Measurements from ENCODE around the gene CDCA8. TPM values are rescaled to one million over a fixed set of nuclear protein-coding genes. Genes with fewer than 3 reads are reported as not detected.
A peak's percentile ranks its signal among the peaks of the same experiment; 100 is the strongest.

CDCA8 gene
- total RNA-seq, 1 experiment from 2014 or later = 51.7 TPM

DNA sequence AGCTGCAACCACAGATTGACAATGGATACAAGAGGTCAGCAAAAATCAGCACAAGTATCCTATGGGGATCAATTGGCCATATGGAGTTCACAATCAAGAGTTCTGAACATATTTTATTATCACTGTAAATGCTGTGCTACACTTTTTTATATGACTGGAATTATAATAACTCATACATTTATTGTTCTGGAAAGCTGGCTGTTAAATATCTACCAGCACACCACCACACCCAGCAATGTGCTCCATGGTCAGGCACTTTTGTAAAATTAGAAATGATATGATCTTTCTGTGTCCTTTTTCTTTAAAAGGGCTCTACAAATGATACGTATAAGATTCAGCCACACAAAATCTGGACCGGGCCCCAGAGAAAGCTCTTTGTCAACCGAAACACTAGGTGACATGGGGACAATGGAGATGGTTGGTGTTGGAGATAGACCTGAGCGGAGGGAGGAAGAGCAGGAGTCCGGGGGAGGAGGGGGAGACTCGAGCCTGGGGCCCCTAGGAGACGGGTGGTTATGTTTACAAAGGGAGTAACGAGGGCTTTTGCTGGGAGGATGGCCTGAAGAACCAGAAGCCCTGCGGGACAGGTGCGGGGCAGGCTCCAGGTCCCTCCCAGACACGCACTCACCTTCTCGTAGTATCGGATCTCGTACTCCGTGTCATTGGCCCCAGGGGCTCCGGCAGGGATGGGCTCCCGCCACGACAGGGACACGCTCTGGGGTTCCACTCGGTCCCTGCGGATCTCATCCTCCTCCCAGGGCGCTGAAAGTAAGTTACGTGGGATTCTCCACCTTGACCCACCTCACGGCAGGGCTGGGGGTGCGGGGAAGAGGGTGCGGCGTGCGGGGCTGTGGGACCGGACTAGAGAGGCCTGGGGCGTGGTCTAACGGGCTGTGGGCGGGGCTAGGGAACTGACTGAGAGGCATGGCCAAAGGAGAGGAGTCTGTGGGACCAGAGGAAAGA is 42.6 kb downstream of the CDCA8 start:
- no peak for TF ChIP-seq ZFX (IDR thresholded peaks at IDR 0.05)
- TF ChIP-seq, protein P1, sequence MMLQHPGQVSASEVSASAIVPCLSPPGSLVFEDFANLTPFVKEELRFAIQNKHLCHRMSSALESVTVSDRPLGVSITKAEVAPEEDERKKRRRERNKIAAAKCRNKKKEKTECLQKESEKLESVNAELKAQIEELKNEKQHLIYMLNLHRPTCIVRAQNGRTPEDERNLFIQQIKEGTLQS (IDR thresholded peaks at IDR 0.05) = no peak
- no peak for TF ChIP-seq EGR1 (IDR thresholded peaks at IDR 0.05; ENCODE audit: low read depth)
- no peak for TF ChIP-seq TCF7L2 (IDR thresholded peaks at IDR 0.05; ENCODE audit: borderline replicate concordance, extremely low read depth, insufficient read depth, insufficient read length)
- no peak for TF ChIP-seq JUND (IDR thresholded peaks at IDR 0.05)
- TF ChIP-seq, protein P2, sequence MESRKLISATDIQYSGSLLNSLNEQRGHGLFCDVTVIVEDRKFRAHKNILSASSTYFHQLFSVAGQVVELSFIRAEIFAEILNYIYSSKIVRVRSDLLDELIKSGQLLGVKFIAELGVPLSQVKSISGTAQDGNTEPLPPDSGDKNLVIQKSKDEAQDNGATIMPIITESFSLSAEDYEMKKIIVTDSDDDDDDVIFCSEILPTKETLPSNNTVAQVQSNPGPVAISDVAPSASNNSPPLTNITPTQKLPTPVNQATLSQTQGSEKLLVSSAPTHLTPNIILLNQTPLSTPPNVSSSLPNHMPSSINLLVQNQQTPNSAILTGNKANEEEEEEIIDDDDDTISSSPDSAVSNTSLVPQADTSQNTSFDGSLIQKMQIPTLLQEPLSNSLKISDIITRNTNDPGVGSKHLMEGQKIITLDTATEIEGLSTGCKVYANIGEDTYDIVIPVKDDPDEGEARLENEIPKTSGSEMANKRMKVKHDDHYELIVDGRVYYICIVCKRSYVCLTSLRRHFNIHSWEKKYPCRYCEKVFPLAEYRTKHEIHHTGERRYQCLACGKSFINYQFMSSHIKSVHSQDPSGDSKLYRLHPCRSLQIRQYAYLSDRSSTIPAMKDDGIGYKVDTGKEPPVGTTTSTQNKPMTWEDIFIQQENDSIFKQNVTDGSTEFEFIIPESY (IDR thresholded peaks at IDR 0.05; ENCODE audit: extremely low read depth, insufficient replicate concordance, low read length) = no peak
- TF ChIP-seq, protein P3, sequence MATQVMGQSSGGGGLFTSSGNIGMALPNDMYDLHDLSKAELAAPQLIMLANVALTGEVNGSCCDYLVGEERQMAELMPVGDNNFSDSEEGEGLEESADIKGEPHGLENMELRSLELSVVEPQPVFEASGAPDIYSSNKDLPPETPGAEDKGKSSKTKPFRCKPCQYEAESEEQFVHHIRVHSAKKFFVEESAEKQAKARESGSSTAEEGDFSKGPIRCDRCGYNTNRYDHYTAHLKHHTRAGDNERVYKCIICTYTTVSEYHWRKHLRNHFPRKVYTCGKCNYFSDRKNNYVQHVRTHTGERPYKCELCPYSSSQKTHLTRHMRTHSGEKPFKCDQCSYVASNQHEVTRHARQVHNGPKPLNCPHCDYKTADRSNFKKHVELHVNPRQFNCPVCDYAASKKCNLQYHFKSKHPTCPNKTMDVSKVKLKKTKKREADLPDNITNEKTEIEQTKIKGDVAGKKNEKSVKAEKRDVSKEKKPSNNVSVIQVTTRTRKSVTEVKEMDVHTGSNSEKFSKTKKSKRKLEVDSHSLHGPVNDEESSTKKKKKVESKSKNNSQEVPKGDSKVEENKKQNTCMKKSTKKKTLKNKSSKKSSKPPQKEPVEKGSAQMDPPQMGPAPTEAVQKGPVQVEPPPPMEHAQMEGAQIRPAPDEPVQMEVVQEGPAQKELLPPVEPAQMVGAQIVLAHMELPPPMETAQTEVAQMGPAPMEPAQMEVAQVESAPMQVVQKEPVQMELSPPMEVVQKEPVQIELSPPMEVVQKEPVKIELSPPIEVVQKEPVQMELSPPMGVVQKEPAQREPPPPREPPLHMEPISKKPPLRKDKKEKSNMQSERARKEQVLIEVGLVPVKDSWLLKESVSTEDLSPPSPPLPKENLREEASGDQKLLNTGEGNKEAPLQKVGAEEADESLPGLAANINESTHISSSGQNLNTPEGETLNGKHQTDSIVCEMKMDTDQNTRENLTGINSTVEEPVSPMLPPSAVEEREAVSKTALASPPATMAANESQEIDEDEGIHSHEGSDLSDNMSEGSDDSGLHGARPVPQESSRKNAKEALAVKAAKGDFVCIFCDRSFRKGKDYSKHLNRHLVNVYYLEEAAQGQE (IDR thresholded peaks at IDR 0.05; ENCODE audit: low read depth) = no peak
- no peak for TF ChIP-seq ZNF274 (IDR thresholded peaks at IDR 0.05; ENCODE audit: low read depth, low read length)
- TF ChIP-seq ELF1 (IDR thresholded peaks at IDR 0.05; ENCODE audit: borderline replicate concordance, low read depth) = no peak
- TF ChIP-seq, protein P4, sequence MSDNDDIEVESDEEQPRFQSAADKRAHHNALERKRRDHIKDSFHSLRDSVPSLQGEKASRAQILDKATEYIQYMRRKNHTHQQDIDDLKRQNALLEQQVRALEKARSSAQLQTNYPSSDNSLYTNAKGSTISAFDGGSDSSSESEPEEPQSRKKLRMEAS (IDR thresholded peaks at IDR 0.05) = no peak
- TF ChIP-seq SIN3A (IDR thresholded peaks at IDR 0.05; ENCODE audit: low read depth) = no peak
- no peak for TF ChIP-seq CEBPB (IDR thresholded peaks at IDR 0.05; ENCODE audit: low read depth)
- TF ChIP-seq RAD21 (IDR thresholded peaks at IDR 0.05; ENCODE audit: low read depth) = no peak
- TF ChIP-seq EZH2 (IDR thresholded peaks at IDR 0.05) = no peak
- no peak for TF ChIP-seq SRF (IDR thresholded peaks at IDR 0.05; ENCODE audit: low read depth)
- TF ChIP-seq POLR2A (IDR thresholded peaks at IDR 0.05; ENCODE audit: borderline replicate concordance, extremely low read depth, insufficient read depth, insufficient read length) = no peak
- no peak for TF ChIP-seq SP1 (IDR thresholded peaks at IDR 0.05; ENCODE audit: low read depth)
- TF ChIP-seq, protein P5, sequence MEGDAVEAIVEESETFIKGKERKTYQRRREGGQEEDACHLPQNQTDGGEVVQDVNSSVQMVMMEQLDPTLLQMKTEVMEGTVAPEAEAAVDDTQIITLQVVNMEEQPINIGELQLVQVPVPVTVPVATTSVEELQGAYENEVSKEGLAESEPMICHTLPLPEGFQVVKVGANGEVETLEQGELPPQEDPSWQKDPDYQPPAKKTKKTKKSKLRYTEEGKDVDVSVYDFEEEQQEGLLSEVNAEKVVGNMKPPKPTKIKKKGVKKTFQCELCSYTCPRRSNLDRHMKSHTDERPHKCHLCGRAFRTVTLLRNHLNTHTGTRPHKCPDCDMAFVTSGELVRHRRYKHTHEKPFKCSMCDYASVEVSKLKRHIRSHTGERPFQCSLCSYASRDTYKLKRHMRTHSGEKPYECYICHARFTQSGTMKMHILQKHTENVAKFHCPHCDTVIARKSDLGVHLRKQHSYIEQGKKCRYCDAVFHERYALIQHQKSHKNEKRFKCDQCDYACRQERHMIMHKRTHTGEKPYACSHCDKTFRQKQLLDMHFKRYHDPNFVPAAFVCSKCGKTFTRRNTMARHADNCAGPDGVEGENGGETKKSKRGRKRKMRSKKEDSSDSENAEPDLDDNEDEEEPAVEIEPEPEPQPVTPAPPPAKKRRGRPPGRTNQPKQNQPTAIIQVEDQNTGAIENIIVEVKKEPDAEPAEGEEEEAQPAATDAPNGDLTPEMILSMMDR (IDR thresholded peaks at IDR 0.05 in 2 of 3, conservative IDR thresholded peaks at IDR 0.05 in 1 of 3; ENCODE audit: borderline replicate concordance in 1 of 3, insufficient read depth in 1 of 3, low read depth in 2 of 3, low read length in 2 of 3) = no peak
- Histone ChIP-seq H3K27me3 (ENCODE audit: insufficient read depth, low read length) (no peaks in the 10 kb centered on the region), H2AFZ (ENCODE audit: low read depth, low read length, poor library complexity, severe bottlenecking) (no peak overlapping the region), H3K4me3 (replicated peaks in 1 of 2; ENCODE audit: low read depth in 1 of 2, low read length in 2 of 2) (no peak overlapping the region), H3K9ac (ENCODE audit: low read length) (no peak overlapping the region), H4K20me1 (ENCODE audit: insufficient read depth) (no peaks in the 10 kb centered on the region), H3K4me1 (ENCODE audit: control insufficient read depth in 1 of 2, insufficient read depth in 2 of 2, low read length in 2 of 2) (peaks cover 12 to 19% of the 10 kb centered on the region in 2 experiments), H3K9me2 (ENCODE audit: insufficient read depth) (no peaks in the 10 kb centered on the region), H3K36me3 (ENCODE audit: control insufficient read depth in 1 of 2, insufficient read depth in 2 of 2, low read length in 2 of 2) (no peaks in the 10 kb centered on the region), H3K79me2 (ENCODE audit: insufficient read depth, low read length) (no peaks in the 10 kb centered on the region), H3K4me2 (ENCODE audit: low read length) (no peak overlapping the region), H3K27ac (ENCODE audit: low read depth, low read length) (no peak overlapping the region), H3K9me3 (ENCODE audit: control insufficient read depth in 1 of 2, insufficient read depth in 1 of 2, low read depth in 1 of 2, low read length in 2 of 2) (no peaks in the 10 kb centered on the region)
- DNase-seq (ENCODE audit: low read depth, low spot score) (no peak), ATAC-seq (peak; percentile 57)
- ChIA-PET CTCF (no interaction called here), RAD21 (ENCODE audit: low non-redundant PET in 1 of 2, low total read pairs in 2 of 2, uncharacterized antibody in 2 of 2, unreplicated experiment in 2 of 2) (no interaction called here), POLR2A (no interaction called here)
- no TSS peak for BruUV-seq (replicated peaks)
- intact Hi-C loops (cut with micrococcal nuclease) = no loop called here
